Epithelial cell of proximal tubule (primary cell): Measurements from ENCODE around the gene MRPS6. TPM values are rescaled to one million over a fixed set of nuclear protein-coding genes. Genes with fewer than 3 reads are reported as not detected.

Experiments used
- DNase-seq: peaks from one replicate; pipeline ENCODE4 v3.0.0-alpha.2; 2011; ENCODE audit warnings: low read depth
- H3K4me3 ChIP-seq: 2 replicates; pipeline ENCODE4 v1.5.1; 2011; ENCODE audit warnings: low read depth, mild to moderate bottlenecking, low read length
- total RNA-seq: library from RNA; depleted of rRNA; stranded (reverse); fragments of >200 nt; gene quantifications from 2 replicates; pipeline ENCODE4 v1.2.3, GENCODE V29; 2015
- TF ChIP-seq, protein P1 (sequence below): conservative IDR thresholded peaks from 2 replicates; pipeline ENCODE4 v1.5.1; 2012; ENCODE audit warnings: low read depth, mild to moderate bottlenecking, low read length

The MRPS6 gene
- total RNA-seq, 1 donor from 2014 or later, result 48.3 TPM

DNA sequence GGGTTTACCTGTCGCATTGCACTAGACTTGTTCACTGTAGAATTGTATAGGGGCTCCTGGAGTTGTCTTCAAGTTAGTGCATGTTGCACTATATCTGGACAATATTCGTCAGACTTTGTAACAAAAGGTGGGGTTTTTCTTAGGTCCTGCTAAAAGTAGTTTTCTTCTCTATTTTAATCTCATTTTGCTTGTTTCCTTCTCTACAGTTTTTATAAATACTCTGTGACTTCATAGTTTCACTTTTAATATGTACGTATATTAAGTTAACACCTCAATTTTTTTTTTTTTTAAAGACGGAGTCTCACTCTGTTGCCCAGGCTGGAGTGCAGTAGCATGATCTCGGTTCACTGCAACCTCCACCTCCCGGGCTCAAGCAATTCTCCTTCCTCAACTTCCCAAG lies 26.5 kb upstream of the MRPS6 start:
- no peak overlapping the region for H3K4me3 ChIP-seq
- DNase-seq, result no peak
- TF ChIP-seq, protein P1, sequence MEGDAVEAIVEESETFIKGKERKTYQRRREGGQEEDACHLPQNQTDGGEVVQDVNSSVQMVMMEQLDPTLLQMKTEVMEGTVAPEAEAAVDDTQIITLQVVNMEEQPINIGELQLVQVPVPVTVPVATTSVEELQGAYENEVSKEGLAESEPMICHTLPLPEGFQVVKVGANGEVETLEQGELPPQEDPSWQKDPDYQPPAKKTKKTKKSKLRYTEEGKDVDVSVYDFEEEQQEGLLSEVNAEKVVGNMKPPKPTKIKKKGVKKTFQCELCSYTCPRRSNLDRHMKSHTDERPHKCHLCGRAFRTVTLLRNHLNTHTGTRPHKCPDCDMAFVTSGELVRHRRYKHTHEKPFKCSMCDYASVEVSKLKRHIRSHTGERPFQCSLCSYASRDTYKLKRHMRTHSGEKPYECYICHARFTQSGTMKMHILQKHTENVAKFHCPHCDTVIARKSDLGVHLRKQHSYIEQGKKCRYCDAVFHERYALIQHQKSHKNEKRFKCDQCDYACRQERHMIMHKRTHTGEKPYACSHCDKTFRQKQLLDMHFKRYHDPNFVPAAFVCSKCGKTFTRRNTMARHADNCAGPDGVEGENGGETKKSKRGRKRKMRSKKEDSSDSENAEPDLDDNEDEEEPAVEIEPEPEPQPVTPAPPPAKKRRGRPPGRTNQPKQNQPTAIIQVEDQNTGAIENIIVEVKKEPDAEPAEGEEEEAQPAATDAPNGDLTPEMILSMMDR, result no peak

DNA sequence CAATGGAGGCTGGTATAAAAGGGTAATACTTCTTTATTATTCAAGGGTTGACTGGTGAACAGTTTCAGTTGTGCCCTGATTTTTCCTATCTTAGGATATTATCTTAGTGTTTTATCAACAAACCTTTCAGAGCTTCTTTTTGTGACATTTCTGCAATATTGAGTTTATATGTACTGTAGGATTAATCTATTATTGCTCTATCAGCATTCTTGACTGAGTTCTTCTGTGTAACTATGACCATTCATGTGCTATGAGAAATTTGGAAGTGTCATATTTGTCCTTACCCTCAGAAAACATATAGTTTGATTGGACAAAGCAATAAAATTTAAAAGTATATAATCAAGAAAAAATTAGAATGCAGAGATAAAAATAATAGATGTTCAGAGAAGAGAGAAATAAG lies 25.5 kb upstream of the MRPS6 start:
- TF ChIP-seq, protein P1, result no peak
- DNase-seq, result no peak
- H3K4me3 ChIP-seq, result no peak overlapping the region

DNA sequence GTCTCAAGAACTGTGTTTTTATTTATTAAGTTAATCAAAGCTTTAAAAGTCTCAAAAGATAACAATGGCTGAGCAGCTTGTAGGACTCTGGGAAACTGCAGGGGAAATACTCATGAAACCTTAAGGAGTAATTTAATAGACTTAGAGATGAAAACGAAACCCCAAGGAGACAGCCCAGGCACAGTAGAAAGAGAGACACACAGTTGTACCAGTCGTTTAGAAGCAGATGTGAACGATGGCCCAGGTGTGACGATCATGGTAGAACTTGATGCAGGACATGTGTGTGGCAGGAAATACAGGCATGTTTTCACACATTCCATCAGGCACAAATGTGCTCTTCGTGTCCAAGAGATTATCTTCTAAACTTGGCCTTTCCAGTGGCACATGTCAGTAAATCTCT lies 21.2 kb upstream of the MRPS6 start:
- DNase-seq, result no peak
- TF ChIP-seq, protein P1, result no peak
- no peak overlapping the region for H3K4me3 ChIP-seq

DNA sequence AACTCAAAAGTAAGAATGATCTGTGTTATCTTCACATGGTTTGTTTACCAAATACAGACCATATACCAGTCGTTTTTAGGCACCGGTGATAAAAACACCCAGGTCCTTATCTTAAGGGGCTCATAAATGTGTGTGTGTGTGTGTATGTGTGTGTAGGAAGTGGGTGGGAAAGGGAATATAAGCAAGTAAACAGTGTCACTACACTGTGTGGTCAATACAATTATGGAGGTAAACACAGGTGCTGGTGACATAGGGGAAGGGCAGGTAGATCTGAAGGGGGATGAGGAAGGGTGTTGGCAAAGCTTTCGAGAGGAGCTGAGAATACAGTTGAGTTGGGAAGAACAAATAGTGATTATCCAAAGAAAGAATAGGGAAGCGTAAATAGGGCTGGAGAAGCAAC lies 19.1 kb upstream of the MRPS6 start:
- H3K4me3 ChIP-seq, result no peak overlapping the region
- TF ChIP-seq, protein P1, result no peak
- no peak for DNase-seq

DNA sequence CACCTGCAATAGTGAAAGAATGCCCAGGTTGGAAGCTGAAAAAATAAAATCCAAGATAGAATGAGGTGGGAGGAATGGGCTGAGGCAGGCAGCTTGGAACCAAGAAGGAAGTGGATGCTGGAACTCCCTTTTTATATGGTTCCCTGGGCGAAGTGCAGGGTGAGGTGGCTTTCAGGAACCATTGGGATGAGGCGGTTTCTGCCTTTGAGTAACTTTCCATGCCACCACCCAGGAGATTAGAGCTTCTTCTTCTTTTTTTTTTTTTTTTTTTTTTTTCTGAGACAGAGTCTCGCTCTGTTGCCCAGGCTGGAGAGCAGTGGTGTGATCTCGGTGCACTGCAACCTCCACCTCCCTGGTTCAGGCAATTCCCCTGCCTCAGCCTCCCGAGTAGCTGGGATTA lies 17.8 kb upstream of the MRPS6 start:
- TF ChIP-seq, protein P1, result no peak
- DNase-seq, result no peak

DNA sequence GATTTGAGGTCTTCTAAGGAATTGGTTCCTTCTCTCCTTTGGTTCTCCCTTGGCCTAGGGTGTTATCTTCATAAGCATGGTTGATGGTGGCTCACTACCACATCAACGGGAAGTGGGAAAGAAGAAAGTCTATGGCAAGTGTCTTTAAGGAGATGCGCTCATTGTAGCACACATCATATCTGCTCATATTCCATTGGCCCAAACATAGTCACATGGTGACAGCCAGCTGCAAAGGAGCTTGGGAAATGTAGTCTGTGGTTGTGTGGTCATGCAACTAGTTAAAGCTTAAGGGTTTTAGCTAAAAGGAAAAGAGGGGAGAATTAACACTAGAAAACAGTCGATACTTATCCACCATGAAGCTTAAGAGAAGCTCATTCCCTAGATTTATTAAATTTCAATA lies 11.4 kb upstream of the MRPS6 start:
- DNase-seq, result no peak
- H3K4me3 ChIP-seq, result no peak overlapping the region
- TF ChIP-seq, protein P1, result no peak

More for the DNA sequence above, 17.8 kb upstream of the MRPS6 start:
- H3K4me3 ChIP-seq, result no peak overlapping the region

DNA sequence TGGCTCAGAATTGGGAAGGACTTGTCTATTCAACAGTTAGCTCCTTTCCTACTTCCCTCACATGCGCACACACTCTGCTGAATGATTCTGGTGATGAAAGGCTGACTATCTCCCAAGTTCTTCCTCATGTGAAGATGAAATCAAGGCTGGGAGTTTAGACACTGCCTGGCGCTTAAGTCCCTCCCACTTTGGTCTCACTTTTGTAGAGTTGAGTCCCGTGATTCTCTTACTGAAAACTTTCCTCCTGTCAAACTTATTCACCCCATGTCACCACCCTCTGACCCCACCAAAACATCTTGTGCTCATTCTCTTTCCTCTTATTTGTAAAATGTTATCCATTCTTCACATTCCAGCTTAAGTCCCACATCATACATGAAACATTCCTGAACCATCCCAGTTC lies 8.4 kb upstream of the MRPS6 start:
- no peak overlapping the region for H3K4me3 ChIP-seq
- TF ChIP-seq, protein P1, result no peak
- no peak for DNase-seq
